Measurements from ENCODE around the gene TNIP2. TPM values are rescaled to one million over a fixed set of nuclear protein-coding genes. Genes with fewer than 3 reads are reported as not detected.

The TNIP2 gene
- total and polyA plus RNA-seq, 8 donors, result 11.4 to 25.4 (median 17.9) TPM

DNA sequence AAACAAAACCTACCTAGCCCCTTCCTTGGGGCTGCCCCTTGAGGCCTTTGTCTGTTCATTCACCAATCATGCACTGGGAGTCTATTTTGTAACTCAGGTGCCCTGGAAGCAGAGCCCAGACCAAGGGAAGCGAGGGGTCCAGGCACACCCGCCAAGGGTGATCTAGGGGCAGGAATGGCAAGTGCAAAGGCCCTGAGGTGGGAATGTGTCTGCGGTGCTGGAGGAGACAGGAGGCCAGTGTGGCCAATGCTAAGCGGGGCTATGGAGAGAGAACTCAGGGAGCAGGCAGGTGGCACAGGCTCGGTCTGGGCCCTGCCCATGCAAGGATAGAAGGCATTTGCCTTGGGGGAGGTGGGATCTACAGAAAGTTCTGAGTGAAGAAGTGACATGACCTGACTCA, 33.2 kb upstream of the TNIP2 start:
- TF ChIP-seq, protein P1, sequence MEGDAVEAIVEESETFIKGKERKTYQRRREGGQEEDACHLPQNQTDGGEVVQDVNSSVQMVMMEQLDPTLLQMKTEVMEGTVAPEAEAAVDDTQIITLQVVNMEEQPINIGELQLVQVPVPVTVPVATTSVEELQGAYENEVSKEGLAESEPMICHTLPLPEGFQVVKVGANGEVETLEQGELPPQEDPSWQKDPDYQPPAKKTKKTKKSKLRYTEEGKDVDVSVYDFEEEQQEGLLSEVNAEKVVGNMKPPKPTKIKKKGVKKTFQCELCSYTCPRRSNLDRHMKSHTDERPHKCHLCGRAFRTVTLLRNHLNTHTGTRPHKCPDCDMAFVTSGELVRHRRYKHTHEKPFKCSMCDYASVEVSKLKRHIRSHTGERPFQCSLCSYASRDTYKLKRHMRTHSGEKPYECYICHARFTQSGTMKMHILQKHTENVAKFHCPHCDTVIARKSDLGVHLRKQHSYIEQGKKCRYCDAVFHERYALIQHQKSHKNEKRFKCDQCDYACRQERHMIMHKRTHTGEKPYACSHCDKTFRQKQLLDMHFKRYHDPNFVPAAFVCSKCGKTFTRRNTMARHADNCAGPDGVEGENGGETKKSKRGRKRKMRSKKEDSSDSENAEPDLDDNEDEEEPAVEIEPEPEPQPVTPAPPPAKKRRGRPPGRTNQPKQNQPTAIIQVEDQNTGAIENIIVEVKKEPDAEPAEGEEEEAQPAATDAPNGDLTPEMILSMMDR (IDR thresholded peaks at IDR 0.05), result no peak
- intact Hi-C loops (cut with DNase I), result no loop called here
- Histone ChIP-seq H3K9me3 (no peaks in the 10 kb centered on the region), H3K4me1 (peaks cover 5 to 27% (median 8%) of the 10 kb centered on the region in 3 donors), H3K4me3 (no peak overlapping the region), H3K27me3 (no peaks in the 10 kb centered on the region), H3K36me3 (no peaks in the 10 kb centered on the region), H3K27ac (no peak overlapping the region)
- FAIRE-seq (no peak), DNase-seq (peak in 1 of 6 donors; percentile 41), ATAC-seq (no peak)
- WGBS, 2 donors, result 97 to 98% methylated on average over 5 of the region's 5 CpGs

DNA sequence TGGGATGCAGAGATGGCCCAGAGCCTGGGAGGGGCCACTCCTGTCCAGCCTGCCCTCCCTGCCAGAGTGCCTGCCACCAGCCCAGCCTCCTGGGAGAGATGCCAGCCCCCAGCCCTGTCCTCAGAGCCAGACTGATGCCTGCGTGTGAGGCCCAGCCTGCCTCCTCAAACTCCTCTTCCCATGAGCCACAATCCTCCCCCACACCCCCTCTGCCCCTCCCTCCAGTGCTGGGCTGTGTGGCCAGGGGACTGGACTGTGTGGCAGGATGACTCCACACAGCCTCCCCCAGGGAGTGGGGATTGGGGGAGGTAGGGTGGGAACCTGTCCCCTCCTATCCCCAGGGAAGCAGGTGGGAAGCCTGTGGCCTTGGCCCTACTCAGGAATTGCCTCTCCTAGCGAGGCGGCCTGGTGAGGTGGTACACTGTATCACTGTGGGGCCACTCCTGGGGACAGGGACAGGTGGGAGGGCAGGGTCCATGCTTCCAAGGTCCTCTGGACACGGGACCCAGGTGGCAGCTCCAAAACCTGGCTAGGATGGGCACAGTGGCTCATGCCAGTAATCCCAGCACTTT, 32.5 kb upstream of the TNIP2 start:
- Histone ChIP-seq H3K27ac (no peak overlapping the region), H3K4me3 (no peak overlapping the region), H3K27me3 (no peaks in the 10 kb centered on the region), H3K36me3 (no peaks in the 10 kb centered on the region), H3K9me3 (no peaks in the 10 kb centered on the region), H3K4me1 (peaks cover 0 to 23% (median under 1%) of the 10 kb centered on the region in 3 donors)
- TF ChIP-seq, protein P1 (IDR thresholded peaks at IDR 0.05), result no peak
- no peak for FAIRE-seq
- intact Hi-C loops (cut with DNase I), result no loop called here
- peak; percentile 34 to 73 (median 54) for DNase-seq
- 42 to 48% methylated on average over 4 of the region's 4 CpGs for WGBS, 2 donors
- peak in 1 of 4 donors; percentile 16 for ATAC-seq

DNA sequence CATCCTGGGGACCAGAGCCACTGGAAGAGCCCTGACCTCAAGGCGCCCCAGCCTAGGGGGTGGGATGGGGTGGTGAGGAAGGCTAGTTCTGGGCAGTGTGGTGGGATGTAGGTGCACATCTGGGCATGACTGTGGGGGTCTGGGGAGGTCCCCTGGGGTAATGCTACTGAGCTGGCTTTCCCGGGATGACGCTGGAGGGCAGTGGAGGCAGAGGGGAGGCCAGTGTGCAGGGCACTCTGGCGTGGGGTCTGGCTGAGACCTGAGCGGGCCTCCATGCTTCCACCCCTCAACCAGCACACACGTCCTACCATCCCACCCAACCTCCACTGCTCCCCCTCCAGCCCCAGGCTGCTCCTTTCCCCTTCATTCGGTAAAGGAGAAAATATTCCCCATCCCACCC, 32.0 kb upstream of the TNIP2 start:
- ATAC-seq, result no peak
- no peak for FAIRE-seq
- WGBS, 2 donors, result 89 to 96% methylated on average over 7 of the region's 7 CpGs

DNA sequence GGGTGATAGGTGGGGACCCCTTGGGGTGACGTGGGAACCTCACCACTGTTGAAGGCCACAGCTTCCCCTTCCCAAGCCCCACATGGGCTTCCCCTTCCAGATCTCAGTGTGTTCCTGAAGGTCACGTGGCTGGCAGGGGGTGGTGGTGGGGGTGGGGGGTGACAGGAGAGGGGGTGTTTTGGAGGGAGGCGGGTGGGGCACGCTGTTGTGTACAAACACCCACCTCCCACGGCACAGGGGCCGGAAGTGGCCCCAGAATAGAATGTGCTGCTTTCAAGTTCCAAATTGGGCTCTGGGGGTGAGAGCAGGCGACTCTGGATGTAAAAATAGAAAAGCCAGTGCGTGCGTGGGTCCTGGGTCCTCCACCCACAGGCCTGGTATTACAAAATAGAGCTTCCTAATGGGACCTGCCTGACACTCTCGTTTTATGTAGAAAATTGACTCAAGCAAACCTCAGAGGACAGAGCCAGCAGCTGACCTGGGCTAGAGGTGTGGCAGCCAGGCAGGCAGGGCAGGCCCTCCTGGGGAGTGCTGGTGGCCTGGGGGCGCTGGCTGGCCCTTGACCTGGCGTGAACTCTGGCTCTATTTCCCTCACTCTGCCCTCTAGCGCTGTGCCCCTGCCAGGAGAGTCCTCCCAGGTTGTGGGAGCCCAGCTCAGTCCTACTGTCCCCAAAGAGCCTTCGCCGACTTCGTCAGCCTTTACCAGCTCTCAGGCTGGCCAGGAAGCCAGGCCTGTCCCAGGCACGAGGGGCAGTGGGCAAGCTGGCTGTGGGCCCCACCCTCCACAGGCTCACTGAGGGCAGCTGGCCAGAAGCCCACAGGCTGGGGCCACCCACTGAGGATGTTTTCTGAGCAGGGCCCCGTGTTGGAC, 31.3 kb upstream of the TNIP2 start:
- DNase-seq (peak in 2 of 6 donors; percentile 57 to 69), ATAC-seq (peak in 2 of 4 donors; percentile 13 to 20), FAIRE-seq (no peak)
- no peaks in the 10 kb centered on the region for H3K27me3 ChIP-seq
- TF ChIP-seq, protein P1 (IDR thresholded peaks at IDR 0.05), result no peak
- H3K9me3 ChIP-seq, result no peaks in the 10 kb centered on the region
- no peaks in the 10 kb centered on the region for H3K36me3 ChIP-seq
- H3K27ac ChIP-seq, result peak overlapping the region in 1 of 4 donors; percentile 33
- intact Hi-C loops (cut with DNase I), result no loop called here
- peaks cover 0 to 23% (median 0%) of the 10 kb centered on the region in 3 donors for H3K4me1 ChIP-seq
- WGBS, 2 donors, result 73 to 81% methylated on average over 18 of the region's 18 CpGs
- no peak overlapping the region for H3K4me3 ChIP-seq

More for the DNA sequence above, 32.0 kb upstream of the TNIP2 start:
- H3K4me1 ChIP-seq, result peaks cover 0 to 23% (median 0%) of the 10 kb centered on the region in 3 donors
- no peaks in the 10 kb centered on the region for H3K9me3 ChIP-seq
- no peak for DNase-seq
- TF ChIP-seq, protein P1 (IDR thresholded peaks at IDR 0.05), result no peak
- H3K27me3 ChIP-seq, result no peaks in the 10 kb centered on the region
- H3K27ac ChIP-seq, result no peak overlapping the region
- H3K4me3 ChIP-seq, result no peak overlapping the region
- no peaks in the 10 kb centered on the region for H3K36me3 ChIP-seq
- intact Hi-C loops (cut with DNase I), result no loop called here

All from pancreas (tissue), 10 donors.